K562 (cell line): ENCODE results near the gene TPM4.

Experiments
- ATF1 ChIP-seq, 2 experiments: fragments of 450-650 bp in 1 of 2; IDR thresholded peaks; 2 replicates each; pipeline ENCODE4 v1.6.1; 2016; ENCODE audit warnings: missing compliant biosample characterization in 1 of 2, missing genetic modification characterization in 1 of 2
- CLOCK ChIP-seq: fragments of 250-450 bp; sonication (Bioruptor Pico); IDR thresholded peaks from 2 replicates; pipeline ENCODE4 v1.4.0; 2020; ENCODE audit warnings: mild to moderate bottlenecking, moderate library complexity, borderline replicate concordance
- CREB1 ChIP-seq, 2 experiments: sonication (generic) in 1 of 2; formaldehyde crosslinking in 1 of 2; IDR thresholded peaks; 2 replicates each; pipeline versions ENCODE4 v1.6.1 to v1.8.0; 2012 to 2022; ENCODE audit warnings: inconsistent platforms in 1 of 2, mild to moderate bottlenecking in 1 of 2, missing genetic modification reagents in 1 of 2, moderate library complexity in 1 of 2
- CTCF ChIP-seq, 3 experiments: IDR thresholded peaks in 2 of 3; conservative IDR thresholded peaks in 1 of 3; 2 replicates each; pipeline ENCODE4 v1.5.1; 2011 to 2012; ENCODE audit warnings: low read length in 3 of 3, mild to moderate bottlenecking in 3 of 3, control low read depth in 2 of 3, improper control_type of control experiment in 1 of 3, inconsistent platforms in 1 of 3, low read depth in 1 of 3, mixed read lengths in 1 of 3, moderate library complexity in 1 of 3; ENCODE audit not compliant: insufficient read depth in 2 of 3
- E2F5 ChIP-seq: sonication (generic); formaldehyde crosslinking; IDR thresholded peaks from 2 replicates; pipeline ENCODE4 v1.8.0; 2022; ENCODE audit warnings: mild to moderate bottlenecking, missing genetic modification reagents
- ELK1 ChIP-seq: sonication (generic); formaldehyde crosslinking; IDR thresholded peaks from 2 replicates; pipeline ENCODE4 v1.8.1; 2022; ENCODE audit warnings: missing genetic modification reagents
- EP300 ChIP-seq: IDR thresholded peaks from 2 replicates; pipeline ENCODE4 v1.6.1; 2012; ENCODE audit warnings: low read length, improper control_type of control experiment
- GABPA ChIP-seq: fragments of 200-800 bp; sonication (Bioruptor generic); conservative IDR thresholded peaks from 2 replicates; pipeline ENCODE4 v1.6.1; 2016; ENCODE audit warnings: low read depth, missing genetic modification characterization, missing compliant biosample characterization
- HEY1 ChIP-seq: fragments of 250-450 bp; sonication (Bioruptor Pico); IDR thresholded peaks from 2 replicates; pipeline ENCODE4 v1.5.0; 2020; ENCODE audit warnings: mild to moderate bottlenecking, moderate library complexity, borderline replicate concordance
- JUN ChIP-seq, 2 experiments: sonication (generic) in 1 of 2; formaldehyde crosslinking in 1 of 2; IDR thresholded peaks; 2 replicates each; pipeline versions ENCODE4 v1.6.1 to v1.8.0; 2012 to 2022; ENCODE audit warnings: borderline replicate concordance in 2 of 2, mild to moderate bottlenecking in 2 of 2, improper control_type of control experiment in 1 of 2, low read depth in 1 of 2, low read length in 1 of 2, missing genetic modification reagents in 1 of 2
- RAD51 ChIP-seq: fragments of 450-650 bp; IDR thresholded peaks from 2 replicates; pipeline ENCODE4 v1.7.1; 2016; ENCODE audit warnings: low read depth, mild to moderate bottlenecking, borderline replicate concordance
- RBM39 ChIP-seq: fragments of 200-400 bp; formaldehyde crosslinking; optimal IDR thresholded peaks from 2 replicates; pipeline ENCODE3; 2018; ENCODE audit warnings: low read depth, low read length
- SMC3 ChIP-seq: conservative IDR thresholded peaks from 2 replicates; pipeline ENCODE4 v1.6.1; 2011; ENCODE audit warnings: low read depth, low read length, improper control_type of control experiment; ENCODE audit not compliant: insufficient read depth
- ZNF77 ChIP-seq: fragments of 250-450 bp; sonication (Bioruptor Pico); IDR thresholded peaks from 2 replicates; pipeline ENCODE4 v1.5.0; 2020

GRCh38 chr19:16139752-16140151, 63.5 kb downstream of the TPM4 start:
- TF ChIP-seq RAD51: no peak
- no peak for TF ChIP-seq CTCF (IDR thresholded peaks at IDR 0.05 in 2 of 3, conservative IDR thresholded peaks at IDR 0.05 in 1 of 3; ENCODE audit: insufficient read depth in 2 of 3, low read depth in 1 of 3, low read length in 3 of 3)
- TF ChIP-seq ZNF77 (CRISPR knock-in tag): no peak
- no peak for TF ChIP-seq GABPA (tag)
- no peak for TF ChIP-seq ELK1 (CRISPR knock-in tag)
- no peak for TF ChIP-seq CREB1 (IDR thresholded peaks at IDR 0.05)
- no peak for TF ChIP-seq CREB1 (CRISPR knock-in tag; IDR thresholded peaks at IDR 0.05)
- TF ChIP-seq CLOCK (CRISPR knock-in tag): no peak
- no peak for TF ChIP-seq E2F5 (CRISPR knock-in tag)
- TF ChIP-seq HEY1 (CRISPR knock-in tag): no peak
- TF ChIP-seq RBM39: no peak
- no peak for TF ChIP-seq EP300
- no peak for TF ChIP-seq JUN (IDR thresholded peaks at IDR 0.05; ENCODE audit: borderline replicate concordance, low read depth, low read length)
- no peak for TF ChIP-seq JUN (CRISPR knock-in tag; IDR thresholded peaks at IDR 0.05; ENCODE audit: borderline replicate concordance)
- no peak for TF ChIP-seq ATF1 (CRISPR knock-in tag; IDR thresholded peaks at IDR 0.05)
- TF ChIP-seq ATF1 (tag; IDR thresholded peaks at IDR 0.05): no peak
- TF ChIP-seq SMC3: no peak
